ENCODE results near the gene FRG2. TPM values are rescaled to one million over a fixed set of nuclear protein-coding genes. Genes with fewer than 3 reads are reported as not detected.

FRG2 gene
- polyA plus RNA-seq, 1 of the 3 experiments (the other 2 are of a cell fraction), result not detected

DNA sequence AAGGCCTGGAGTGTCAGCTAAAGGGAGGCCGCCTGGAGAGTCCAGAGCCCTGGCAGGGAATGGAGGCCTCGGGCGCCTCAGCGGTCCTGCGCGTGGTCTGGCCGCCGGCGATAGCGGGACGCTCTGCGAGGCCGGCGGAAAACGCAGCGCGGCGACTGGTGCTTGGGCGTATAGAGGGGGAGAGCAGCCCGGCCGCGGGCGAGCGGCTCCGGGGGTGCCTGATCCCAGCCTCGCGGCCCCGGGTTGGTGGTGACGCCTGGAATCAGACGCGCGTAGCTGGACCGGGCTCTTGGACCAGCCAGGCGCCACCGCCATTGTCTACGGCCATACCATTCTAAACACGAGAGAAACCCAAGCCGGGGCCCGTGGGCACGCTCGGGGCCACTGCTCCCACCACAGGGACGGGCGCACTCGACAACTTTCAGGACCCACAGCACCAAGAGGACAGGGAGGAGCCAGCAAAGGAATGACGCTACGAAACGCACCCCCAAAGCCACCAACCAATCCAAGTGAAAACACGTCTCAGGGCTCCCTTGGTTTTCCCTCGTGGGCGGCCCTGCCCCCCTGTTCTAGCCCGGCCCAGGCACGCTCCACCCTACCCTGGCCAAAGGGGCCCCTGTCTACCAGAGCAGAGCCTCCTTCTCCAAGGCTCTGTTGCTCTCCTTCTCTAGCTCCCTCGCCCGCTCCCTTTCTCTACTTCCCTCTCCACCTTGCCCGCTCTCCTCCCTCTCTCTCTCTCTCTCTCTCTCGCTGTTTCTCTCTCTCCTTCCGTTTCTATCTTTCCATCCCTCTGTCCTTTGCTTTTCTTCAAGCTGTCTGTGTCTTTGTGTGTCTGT, 7.8 kb downstream of the FRG2 start (continued):
- TF ChIP-seq RAD21 (IDR thresholded peaks at IDR 0.05; ENCODE audit: low read length), result no peak
- TF ChIP-seq FOXM1 (IDR thresholded peaks at IDR 0.05; ENCODE audit: low read depth), result no peak
- no peak for TF ChIP-seq EZH2phosphoT487 (IDR thresholded peaks at IDR 0.05; ENCODE audit: borderline replicate concordance, low read depth)

- TF ChIP-seq MEF2A (IDR thresholded peaks at IDR 0.05; ENCODE audit: borderline replicate concordance, low read depth) (no peak), FOXJ3 (CRISPR knock-in tag; IDR thresholded peaks at IDR 0.05) (no peak), TAF1 (IDR thresholded peaks at IDR 0.05; ENCODE audit: borderline replicate concordance, low read depth, low read length) (no peak), JUND (IDR thresholded peaks at IDR 0.05) (no peak), RFX5 (IDR thresholded peaks at IDR 0.05; ENCODE audit: low read length) (no peak), MXI1 (IDR thresholded peaks at IDR 0.05; ENCODE audit: low read depth, low read length) (no peak), FOSL2 (IDR thresholded peaks at IDR 0.05; ENCODE audit: borderline replicate concordance, low read depth) (no peak), PBX3 (IDR thresholded peaks at IDR 0.05) (no peak), SMC3 (IDR thresholded peaks at IDR 0.05; ENCODE audit: low read depth, low read length) (no peak), IRF3 (IDR thresholded peaks at IDR 0.05; ENCODE audit: low read depth, low read length) (no peak)
- TF ChIP-seq, protein P1, sequence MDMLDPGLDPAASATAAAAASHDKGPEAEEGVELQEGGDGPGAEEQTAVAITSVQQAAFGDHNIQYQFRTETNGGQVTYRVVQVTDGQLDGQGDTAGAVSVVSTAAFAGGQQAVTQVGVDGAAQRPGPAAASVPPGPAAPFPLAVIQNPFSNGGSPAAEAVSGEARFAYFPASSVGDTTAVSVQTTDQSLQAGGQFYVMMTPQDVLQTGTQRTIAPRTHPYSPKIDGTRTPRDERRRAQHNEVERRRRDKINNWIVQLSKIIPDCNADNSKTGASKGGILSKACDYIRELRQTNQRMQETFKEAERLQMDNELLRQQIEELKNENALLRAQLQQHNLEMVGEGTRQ (IDR thresholded peaks at IDR 0.05; ENCODE audit: borderline replicate concordance, low read depth, low read length), result no peak
- TF ChIP-seq, protein P2, sequence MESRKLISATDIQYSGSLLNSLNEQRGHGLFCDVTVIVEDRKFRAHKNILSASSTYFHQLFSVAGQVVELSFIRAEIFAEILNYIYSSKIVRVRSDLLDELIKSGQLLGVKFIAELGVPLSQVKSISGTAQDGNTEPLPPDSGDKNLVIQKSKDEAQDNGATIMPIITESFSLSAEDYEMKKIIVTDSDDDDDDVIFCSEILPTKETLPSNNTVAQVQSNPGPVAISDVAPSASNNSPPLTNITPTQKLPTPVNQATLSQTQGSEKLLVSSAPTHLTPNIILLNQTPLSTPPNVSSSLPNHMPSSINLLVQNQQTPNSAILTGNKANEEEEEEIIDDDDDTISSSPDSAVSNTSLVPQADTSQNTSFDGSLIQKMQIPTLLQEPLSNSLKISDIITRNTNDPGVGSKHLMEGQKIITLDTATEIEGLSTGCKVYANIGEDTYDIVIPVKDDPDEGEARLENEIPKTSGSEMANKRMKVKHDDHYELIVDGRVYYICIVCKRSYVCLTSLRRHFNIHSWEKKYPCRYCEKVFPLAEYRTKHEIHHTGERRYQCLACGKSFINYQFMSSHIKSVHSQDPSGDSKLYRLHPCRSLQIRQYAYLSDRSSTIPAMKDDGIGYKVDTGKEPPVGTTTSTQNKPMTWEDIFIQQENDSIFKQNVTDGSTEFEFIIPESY (IDR thresholded peaks at IDR 0.05; ENCODE audit: borderline replicate concordance, low read depth), result no peak
- Histone ChIP-seq H3F3A (replicated peaks; ENCODE audit: insufficient read depth) (peaks cover 5% of the 10 kb centered on the region), H3K9ac (no peak overlapping the region), H3K4me3 (ENCODE audit: low read depth in 2 of 2, low read length in 1 of 2) (no peak overlapping the region), H2AFZ (ENCODE audit: low read depth) (no peak overlapping the region), H3K79me2 (ENCODE audit: insufficient read depth) (no peaks in the 10 kb centered on the region), H3K4me2 (no peak overlapping the region), H3K36me3 (replicated peaks in 1 of 2; ENCODE audit: control insufficient read depth in 1 of 2, insufficient read depth in 2 of 2, low read length in 1 of 2) (no peaks in the 10 kb centered on the region), H3K9me2 (no peaks in the 10 kb centered on the region), H3K27me3 (ENCODE audit: insufficient read depth) (peaks cover 13% of the 10 kb centered on the region), H4K20me1 (ENCODE audit: insufficient read depth) (no peaks in the 10 kb centered on the region), H3K4me1 (ENCODE audit: control insufficient read depth in 1 of 2, insufficient read depth in 2 of 2, low read depth in 1 of 2, low read length in 1 of 2) (peaks cover 0 to 6% of the 10 kb centered on the region in 2 experiments; a peak in 1 of 4 replicates), H3K27ac (ENCODE audit: low read depth in 2 of 2, low read length in 1 of 2) (no peak overlapping the region), H3K9me3 (no peaks in the 10 kb centered on the region)
- ChIA-PET CTCF (no interaction called here), POLR2A (no interaction called here)
- DNase-seq, result no peak
- WGBS (ENCODE audit: low lambda C conversion rate), result 38% methylated on average over 34 of the region's 38 CpGs
Measured at GRCh38 chr4:190018201-190018920, 8.7 kb downstream of the FRG2 start.
